Caco-2 (cell line): ENCODE results near the gene S100A6. TPM values are rescaled to one million over a fixed set of nuclear protein-coding genes. Genes with fewer than 3 reads are reported as not detected.

Experiments
- BruUV-seq: library from RNA; stranded (reverse); fragments of 400-500 nt; replicated peaks from 2 replicates; lab custom pipeline; 2021; lab: Mats Ljungman, UMichigan
- CTCF ChIA-PET: fragments of 300-600 bp; sonication (Branson Sonifier 250); formaldehyde crosslinking; loops from one replicate; lab custom pipeline; 2022; ENCODE audit warnings: antibody characterized with exemption; lab: Charles Lee
- POLR2A ChIA-PET: fragments of 300-600 bp; sonication (Branson Sonifier 250); formaldehyde crosslinking; loops from one replicate; lab custom pipeline; 2022; ENCODE audit warnings: antibody characterized with exemption; lab: Charles Lee
- DNase-seq, 2 experiments: peaks; one replicate each; pipeline versions ENCODE4 v3.0.0 to v3.0.0-alpha.2; 2020 to 2022
- H3K27me3 ChIP-seq: replicated peaks from 2 replicates; pipeline ENCODE4 v1.6.0; 2011; ENCODE audit warnings: low read length; ENCODE audit not compliant: control insufficient read depth, insufficient read depth
- H3K36me3 ChIP-seq: 2 replicates; pipeline ENCODE4 v1.5.1; 2011; ENCODE audit warnings: low read length; ENCODE audit not compliant: control insufficient read depth, insufficient read depth
- H3K4me1 ChIP-seq: fragments of 250-450 bp; sonication (Bioruptor Pico); 2 replicates; pipeline ENCODE4 v1.5.1; 2020; ENCODE audit warnings: mild to moderate bottlenecking
- H3K4me3 ChIP-seq: 2 replicates; pipeline ENCODE4 v1.5.1; 2011; ENCODE audit warnings: low read depth, mild to moderate bottlenecking, control low read depth, low read length
- H3K9me3 ChIP-seq: fragments of 250-450 bp; sonication (Bioruptor Pico); 2 replicates; pipeline ENCODE4 v1.5.1; 2020; ENCODE audit warnings: mild to moderate bottlenecking, moderate library complexity
- H3K27ac Mint-ChIP-seq: one replicate; pipeline ENCODE4 v1.8.0; 2022; ENCODE audit warnings: mixed read lengths; ENCODE audit not compliant: unreplicated experiment
- H3K27me3 Mint-ChIP-seq: one replicate; pipeline ENCODE4 v1.8.0; 2022; ENCODE audit warnings: mixed read lengths; ENCODE audit not compliant: insufficient read depth, unreplicated experiment
- H3K36me3 Mint-ChIP-seq: one replicate; pipeline ENCODE4 v1.8.0; 2022; ENCODE audit warnings: mild to moderate bottlenecking, mixed read lengths; ENCODE audit not compliant: insufficient read depth, unreplicated experiment
- H3K4me1 Mint-ChIP-seq: one replicate; pipeline ENCODE4 v1.8.0; 2022; ENCODE audit warnings: low read depth, mixed read lengths; ENCODE audit not compliant: unreplicated experiment
- H3K4me3 Mint-ChIP-seq: one replicate; pipeline ENCODE4 v1.8.0; 2022; ENCODE audit warnings: mild to moderate bottlenecking, moderate library complexity, mixed read lengths; ENCODE audit not compliant: unreplicated experiment
- H3K9me3 Mint-ChIP-seq: one replicate; pipeline ENCODE4 v1.8.0; 2022; ENCODE audit warnings: mixed read lengths; ENCODE audit not compliant: unreplicated experiment
- intact Hi-C: fragments of 100-400 bp; cut with micrococcal nuclease; formaldehyde crosslinking; loops from one replicate; pipeline ENCODE4 v1.10.0; 2022; ENCODE audit not compliant: unreplicated experiment
- total RNA-seq: library from RNA; stranded (reverse); gene quantifications from 2 replicates; pipeline ENCODE4 v1.2.3, GENCODE V29; 2022
- TF ChIP-seq, protein P1 (sequence below), 2 experiments: fragments of 200-600 bp in 1 of 2; IDR thresholded peaks; 1 replicate in 1 of 2; 2 replicates in 1 of 2; pipeline versions ENCODE4 v1.5.1 to v1.8.0; 2011 to 2022; ENCODE audit warnings: antibody characterized with exemption in 1 of 2, control low read depth in 1 of 2, inconsistent platforms in 1 of 2, low read depth in 1 of 2, low read length in 1 of 2, mild to moderate bottlenecking in 1 of 2, moderate library complexity in 1 of 2; ENCODE audit not compliant: insufficient read depth in 1 of 2, severe bottlenecking in 1 of 2, unreplicated experiment in 1 of 2

S100A6 gene
- total RNA-seq, 1 experiment from 2014 or later = 432 TPM

DNA sequence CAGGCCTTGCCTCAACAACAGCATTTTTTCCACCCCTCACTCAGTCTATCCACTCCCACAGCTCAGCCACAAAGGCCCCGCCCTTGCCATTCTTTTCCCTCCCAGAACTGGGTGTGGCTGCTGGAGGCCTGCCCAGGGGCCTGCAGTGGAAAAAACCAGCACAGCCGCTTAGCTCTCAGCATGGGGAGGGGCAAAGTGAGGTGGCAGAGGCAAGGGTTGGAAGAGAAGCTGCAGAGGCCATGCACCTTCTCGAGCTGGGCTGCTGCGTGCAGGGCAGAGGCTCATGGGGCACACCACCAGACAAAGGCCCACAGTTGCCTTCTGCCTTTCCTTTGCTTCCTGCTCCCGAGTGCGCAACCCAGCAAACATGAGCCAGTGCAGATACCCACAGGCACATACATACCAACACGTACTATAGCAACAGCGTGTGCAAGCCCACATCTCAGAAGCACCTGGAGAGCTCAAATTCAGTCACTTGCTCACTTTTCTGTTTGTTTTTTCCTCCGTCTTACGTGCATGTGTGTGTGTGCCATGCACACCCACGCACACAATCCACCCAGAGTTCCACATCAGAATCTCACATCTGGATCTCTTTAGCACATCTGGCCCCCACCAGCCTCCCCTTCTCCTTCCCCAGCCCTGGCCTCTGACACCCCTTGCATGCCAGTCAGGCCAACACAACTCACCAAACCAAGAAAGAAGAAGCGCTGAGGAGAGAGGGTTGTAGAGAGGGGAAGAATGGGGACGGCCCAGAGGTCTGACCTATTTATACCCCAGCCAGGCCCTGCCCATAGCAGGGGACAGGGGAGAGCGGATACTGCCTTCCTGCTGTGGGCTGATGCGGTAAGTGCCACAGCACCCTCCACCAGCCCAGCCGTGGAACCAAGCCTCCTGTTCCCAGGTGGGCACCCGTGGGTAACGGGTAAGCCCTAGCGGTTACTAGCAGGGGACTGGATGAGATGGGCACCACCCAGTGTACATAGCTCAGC is 9.6 kb upstream of the S100A6 start, which contains the start of gene S100A4:
Gene S100A4 (minus strand): TSS at position 740 of the 989 bp plus-strand sequence. CDS start 1,012 bp downstream, outside the sequence.
- H3K9me3 Mint-ChIP-seq = no peaks in the 10 kb centered on the region
- POLR2A ChIA-PET = interaction anchor here (0.6 to 1.7 kb wide), 9 partner anchors 10 to 182 kb away, joined by 3 to 15 read pairs (median 5); partner anchors contain the start of genes CHTOP, S100A13, S100A14 and S100A6
- H3K9me3 ChIP-seq = no peaks in the 10 kb centered on the region
- no peaks in the 10 kb centered on the region for H3K36me3 ChIP-seq
- peaks cover 58% of the 10 kb centered on the region for H3K4me1 ChIP-seq
- peak within 1 kb of the TSS; percentile 95 for H3K27ac Mint-ChIP-seq
- peak within 1 kb of the TSS; percentile 71 for H3K4me3 Mint-ChIP-seq
- CTCF ChIA-PET = interaction anchor here (0.5 to 3.3 kb wide), 11 partner anchors 10 to 142 kb away, joined by 3 to 16 read pairs (median 3); partner anchors contain the start of genes S100A13, S100A14 and S100A6
- no peaks in the 10 kb centered on the region for H3K27me3 ChIP-seq
- H3K27me3 Mint-ChIP-seq = no peaks in the 10 kb centered on the region
- H3K4me3 ChIP-seq = no peak within 1 kb of the TSS
- peaks cover 11% of the 10 kb centered on the region for H3K36me3 Mint-ChIP-seq
- peak; percentile 95 to 97 for DNase-seq
- peaks cover 51% of the 10 kb centered on the region for H3K4me1 Mint-ChIP-seq
- TF ChIP-seq, protein P1, sequence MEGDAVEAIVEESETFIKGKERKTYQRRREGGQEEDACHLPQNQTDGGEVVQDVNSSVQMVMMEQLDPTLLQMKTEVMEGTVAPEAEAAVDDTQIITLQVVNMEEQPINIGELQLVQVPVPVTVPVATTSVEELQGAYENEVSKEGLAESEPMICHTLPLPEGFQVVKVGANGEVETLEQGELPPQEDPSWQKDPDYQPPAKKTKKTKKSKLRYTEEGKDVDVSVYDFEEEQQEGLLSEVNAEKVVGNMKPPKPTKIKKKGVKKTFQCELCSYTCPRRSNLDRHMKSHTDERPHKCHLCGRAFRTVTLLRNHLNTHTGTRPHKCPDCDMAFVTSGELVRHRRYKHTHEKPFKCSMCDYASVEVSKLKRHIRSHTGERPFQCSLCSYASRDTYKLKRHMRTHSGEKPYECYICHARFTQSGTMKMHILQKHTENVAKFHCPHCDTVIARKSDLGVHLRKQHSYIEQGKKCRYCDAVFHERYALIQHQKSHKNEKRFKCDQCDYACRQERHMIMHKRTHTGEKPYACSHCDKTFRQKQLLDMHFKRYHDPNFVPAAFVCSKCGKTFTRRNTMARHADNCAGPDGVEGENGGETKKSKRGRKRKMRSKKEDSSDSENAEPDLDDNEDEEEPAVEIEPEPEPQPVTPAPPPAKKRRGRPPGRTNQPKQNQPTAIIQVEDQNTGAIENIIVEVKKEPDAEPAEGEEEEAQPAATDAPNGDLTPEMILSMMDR (IDR thresholded peaks at IDR 0.05; ENCODE audit: insufficient read depth in 1 of 2, low read depth in 1 of 2, low read length in 1 of 2, severe bottlenecking in 1 of 2, unreplicated experiment in 1 of 2) = no peak
- no TSS peak for BruUV-seq
- intact Hi-C loops = loop anchor here (1.0 kb wide), 2 partner anchors 12 to 21 kb away; no protein-coding TSS in a partner anchor

DNA sequence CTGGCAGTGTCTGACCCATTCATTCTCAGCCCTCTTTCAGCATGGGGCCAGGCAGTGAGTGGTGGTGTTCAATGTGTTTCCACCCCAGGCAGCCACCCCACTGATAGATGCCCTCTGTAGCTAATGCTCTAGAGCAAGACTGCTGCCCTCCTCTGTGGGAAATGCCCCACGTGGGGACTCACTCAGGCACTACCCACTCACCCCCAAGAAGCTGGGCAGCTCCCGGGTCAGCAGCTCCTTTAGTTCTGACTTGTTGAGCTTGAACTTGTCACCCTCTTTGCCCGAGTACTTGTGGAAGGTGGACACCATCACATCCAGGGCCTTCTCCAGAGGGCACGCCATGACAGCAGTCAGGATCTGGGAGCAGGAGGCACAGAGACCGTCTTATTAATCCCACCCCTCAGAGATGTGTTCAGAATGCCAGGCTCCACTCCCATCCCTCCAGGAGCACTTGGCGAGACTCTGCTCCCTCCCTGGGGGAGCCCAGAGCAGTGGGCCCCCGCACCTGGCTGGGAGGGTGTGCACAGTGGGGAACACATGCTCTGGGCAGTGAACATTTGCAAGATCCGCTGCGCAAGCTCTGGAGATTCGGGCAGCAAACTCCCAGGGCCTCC is 8.8 kb upstream of the S100A6 start:
- no peaks in the 10 kb centered on the region for H3K27me3 Mint-ChIP-seq
- Histone ChIP-seq H3K9me3 (no peaks in the 10 kb centered on the region), H3K4me3 (no peak overlapping the region), H3K27me3 (no peaks in the 10 kb centered on the region), H3K36me3 (no peaks in the 10 kb centered on the region), H3K4me1 (peaks cover 50% of the 10 kb centered on the region)
- H3K9me3 Mint-ChIP-seq = no peaks in the 10 kb centered on the region
- TSS peak; percentile 70 for BruUV-seq
- TF ChIP-seq, protein P1 (IDR thresholded peaks at IDR 0.05; ENCODE audit: insufficient read depth in 1 of 2, low read depth in 1 of 2, low read length in 1 of 2, severe bottlenecking in 1 of 2, unreplicated experiment in 1 of 2) = no peak
- H3K27ac Mint-ChIP-seq = peak overlapping the region; percentile 95
- DNase-seq = no peak
- peaks cover 50% of the 10 kb centered on the region for H3K4me1 Mint-ChIP-seq
- ChIA-PET POLR2A (interaction anchor here (0.6 to 1.7 kb wide), 9 partner anchors 9 to 183 kb away, joined by 3 to 15 read pairs (median 5); partner anchors contain the start of genes CHTOP, S100A13, S100A14 and S100A6), CTCF (interaction anchor here (0.6 to 3.3 kb wide), 8 partner anchors 9 to 83 kb away, joined by 3 to 16 read pairs (median 4); partner anchors contain the start of genes S100A13 and S100A6)
- H3K36me3 Mint-ChIP-seq = peaks cover 11% of the 10 kb centered on the region
- intact Hi-C loops = loop anchor here (1.0 kb wide), 2 partner anchors 11 to 22 kb away; no protein-coding TSS in a partner anchor
- peak overlapping the region; percentile 71 for H3K4me3 Mint-ChIP-seq
